ENCODE data around the gene BTBD16.

DNA sequence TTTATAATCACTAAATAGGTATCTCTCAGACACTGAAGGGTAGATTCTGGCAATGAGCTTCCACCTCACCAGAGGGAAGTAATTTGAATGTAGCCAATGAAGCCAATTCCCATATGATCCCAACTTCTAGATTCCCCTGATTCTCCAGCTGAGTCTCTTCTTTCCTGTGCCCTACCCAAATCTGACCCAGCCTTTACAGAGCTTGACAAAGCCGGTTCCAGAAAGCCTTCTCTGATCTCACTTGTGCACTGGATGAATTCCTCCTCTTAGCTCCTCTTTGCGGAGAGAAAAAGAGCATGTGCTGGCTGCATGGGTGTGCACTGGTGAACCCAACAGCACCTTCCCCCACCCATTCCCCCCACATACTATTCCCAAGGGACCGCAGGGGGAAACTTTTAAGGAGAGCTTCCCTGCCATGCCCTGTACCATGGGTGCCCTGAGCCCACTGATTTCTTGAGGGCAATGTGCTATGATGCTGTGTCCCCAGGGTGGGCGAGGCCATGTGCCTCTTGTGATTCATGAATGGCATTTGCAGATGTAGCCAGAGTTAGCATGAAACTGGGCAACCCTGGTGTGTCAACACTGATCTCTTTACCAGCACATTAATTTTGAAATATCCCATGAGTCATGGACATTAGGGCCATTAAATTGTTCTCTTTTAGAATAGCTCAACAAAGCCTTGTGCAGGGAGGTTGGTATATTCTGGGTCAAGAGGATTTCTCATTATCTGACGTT lies 53.0 kb downstream of the BTBD16 start:
- no peak for TF ChIP-seq CTCF (IDR thresholded peaks at IDR 0.05)
- no peak for TF ChIP-seq POLR2AphosphoS5 (IDR thresholded peaks at IDR 0.05)
- no peak for TF ChIP-seq EP300 (IDR thresholded peaks at IDR 0.05; ENCODE audit: low read depth)
- TF ChIP-seq POLR2A (IDR thresholded peaks at IDR 0.05): no peak

Measured in transverse colon (tissue), 4 donors.